Stimulated activated CD8-positive, alpha-beta memory T cell treated with anti-CD3 and anti-CD28 coated beads, Interleukin-7, amount 100 ng/mL, for 24 hours (primary cell): ENCODE data around the gene SCAND1.
A peak's percentile ranks its signal among the peaks of the same experiment; 100 is the strongest.
"Not testable (repeated sequence)": the region's sequence is repeated elsewhere in the genome, so short reads cannot be mapped to it uniquely, and the experiment has no call there.

ENCODE experiments used
- DNase-seq: peaks from one replicate; pipeline ENCODE4 v3.0.0-alpha.2; 2020; ENCODE audit warnings: low read depth

The SCAND1 gene

DNA sequence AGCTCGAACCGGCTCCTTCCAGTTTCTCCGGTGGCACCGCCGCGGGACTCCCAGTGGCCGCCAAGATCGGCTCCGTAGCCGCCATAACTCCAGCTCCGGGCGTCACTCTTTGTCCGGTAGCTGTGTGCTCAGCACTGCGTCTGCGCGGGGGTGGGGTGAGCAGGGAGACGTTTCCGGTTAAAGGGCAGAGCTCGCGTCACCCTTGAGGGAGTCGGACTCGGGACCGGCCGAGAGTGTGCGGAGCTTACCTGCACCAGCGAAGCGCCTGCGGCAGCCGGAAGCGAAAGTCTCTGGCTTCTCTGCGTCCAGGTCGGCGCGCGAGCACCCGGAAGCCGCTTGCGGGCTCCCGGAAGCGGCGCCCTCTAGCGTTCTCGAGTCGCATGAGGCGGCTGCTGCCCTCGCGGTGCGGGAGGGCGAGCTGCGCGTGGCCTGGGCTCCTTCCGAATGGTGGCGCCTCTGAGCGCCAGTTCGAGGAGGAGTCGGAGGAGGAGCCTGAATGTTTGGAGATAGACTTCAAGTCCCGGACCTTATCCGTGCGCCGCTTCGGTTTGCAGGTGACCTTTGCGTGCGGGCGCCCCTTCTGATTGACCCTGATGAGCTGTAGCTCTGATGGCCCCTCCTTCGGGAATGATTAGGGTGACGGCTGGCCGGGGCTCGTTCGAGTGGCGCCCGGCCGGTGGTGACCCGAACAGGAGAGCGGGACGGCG, at the start of gene SCAND1:
TSS of gene SCAND1 (minus strand) at position 303 of the 707 bp plus-strand sequence. CDS start at position 85, 218 bp downstream.
- DNase-seq: peak; percentile 91

GRCh38 chr20:36004045-36004444, 49.7 kb upstream of the SCAND1 start:
- DNase-seq: no peak

DNA sequence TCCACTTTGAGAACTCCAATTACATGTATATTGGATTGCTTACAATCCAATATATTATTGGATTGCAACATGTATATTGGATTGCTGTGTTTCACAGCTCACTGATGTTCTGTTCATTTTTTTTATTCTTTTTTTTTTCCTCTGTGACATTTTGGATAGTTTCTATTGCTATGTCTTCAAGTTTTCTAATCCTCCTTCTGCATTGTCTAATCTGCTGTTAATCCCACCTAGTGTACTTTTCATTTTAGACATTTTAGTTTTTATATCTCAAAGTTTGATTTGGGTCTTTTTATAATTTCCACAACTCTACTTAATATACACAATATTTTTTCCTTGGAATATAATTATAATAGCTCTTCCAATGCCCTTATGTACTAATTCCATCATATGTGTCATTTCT, 48.6 kb upstream of the SCAND1 start:
- DNase-seq: no peak

GRCh38 chr20:36001331-36001730, 47.0 kb upstream of the SCAND1 start:
- DNase-seq: not testable (repeated sequence)

DNA sequence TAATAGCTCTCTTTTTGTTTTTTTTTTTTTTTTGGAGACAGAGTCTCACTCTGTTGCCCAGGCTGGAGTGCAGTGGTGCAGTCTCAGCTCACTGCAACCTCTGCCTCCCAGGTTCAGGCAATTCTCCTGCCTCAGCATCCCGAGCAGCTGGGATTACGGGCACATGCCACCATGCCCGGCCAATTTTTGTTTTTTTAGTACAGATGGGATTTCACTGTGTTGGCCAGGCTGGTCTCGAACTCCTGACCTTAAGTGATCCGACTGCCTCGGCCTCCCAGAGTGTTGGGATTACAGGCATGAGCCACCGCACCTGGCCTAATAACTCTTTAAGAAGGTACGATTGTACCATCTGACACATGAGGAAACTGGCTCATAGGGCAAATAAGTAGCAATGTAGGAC, 42.2 kb upstream of the SCAND1 start:
- not testable (repeated sequence) for DNase-seq

- peak; percentile 70 for DNase-seq
Observed at GRCh38 chr20:35994994-35995453, 40.7 kb upstream of the SCAND1 start.

DNA sequence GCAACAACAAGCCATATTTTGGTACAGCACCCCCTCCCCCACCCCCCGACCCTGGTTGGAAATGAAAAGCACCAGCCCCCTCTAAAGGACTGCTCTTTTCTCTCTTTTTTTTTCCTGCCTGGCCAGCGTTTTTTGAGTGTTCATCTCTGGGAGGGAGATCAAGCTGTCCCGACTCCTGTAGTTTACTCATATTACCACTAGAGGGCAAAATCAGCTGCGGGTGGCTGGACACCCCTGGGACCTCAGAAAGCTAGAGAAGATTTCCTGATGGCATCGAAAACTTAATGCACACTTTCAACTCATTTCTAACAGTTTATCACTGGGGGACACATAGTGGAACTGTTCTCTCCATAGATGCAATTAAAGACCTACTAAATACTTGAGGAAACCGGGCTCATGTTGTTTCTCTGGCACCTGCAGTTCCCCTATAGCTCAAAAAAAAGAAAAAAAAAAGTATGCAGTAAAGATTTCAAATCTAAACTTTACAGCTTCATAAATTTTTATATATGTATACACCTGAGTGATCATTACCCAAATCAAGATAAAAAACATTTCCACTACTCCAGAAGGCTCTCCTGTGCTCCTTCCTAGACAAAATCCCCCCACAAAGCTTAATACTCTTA, 38.5 kb upstream of the SCAND1 start:
- DNase-seq: no peak

DNA sequence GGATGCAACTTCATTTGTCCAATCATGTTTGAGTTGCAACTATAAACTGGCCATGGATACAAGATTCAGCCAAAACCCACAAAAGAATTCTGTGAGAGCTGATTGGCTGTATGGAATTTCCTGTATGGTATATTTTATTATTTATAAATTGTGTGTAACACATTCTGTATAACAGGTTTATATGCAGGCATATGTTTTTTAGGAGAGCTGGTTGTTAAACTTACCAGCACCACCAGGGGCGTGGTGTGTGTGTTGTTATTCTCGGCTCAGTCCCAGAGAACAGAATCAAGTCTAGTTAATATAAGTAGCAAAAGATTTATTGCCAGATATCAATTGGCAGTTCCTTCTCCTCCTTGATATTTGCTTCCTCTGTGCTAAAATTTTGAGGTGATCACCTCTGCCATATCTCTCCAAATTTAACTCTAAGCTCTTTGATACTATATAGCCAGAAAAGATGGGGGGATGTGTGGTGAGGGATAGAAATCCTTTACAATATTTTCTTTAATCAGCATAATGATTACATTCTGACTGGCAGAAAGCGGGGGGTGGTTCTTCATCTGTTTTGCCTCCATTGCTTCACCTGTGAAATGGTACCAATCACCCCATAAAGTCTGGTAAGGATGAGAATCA, 37.0 kb upstream of the SCAND1 start:
- DNase-seq: no peak

GRCh38 chr20:35988910-35989463, 34.7 kb upstream of the SCAND1 start:
- DNase-seq: no peak

DNA sequence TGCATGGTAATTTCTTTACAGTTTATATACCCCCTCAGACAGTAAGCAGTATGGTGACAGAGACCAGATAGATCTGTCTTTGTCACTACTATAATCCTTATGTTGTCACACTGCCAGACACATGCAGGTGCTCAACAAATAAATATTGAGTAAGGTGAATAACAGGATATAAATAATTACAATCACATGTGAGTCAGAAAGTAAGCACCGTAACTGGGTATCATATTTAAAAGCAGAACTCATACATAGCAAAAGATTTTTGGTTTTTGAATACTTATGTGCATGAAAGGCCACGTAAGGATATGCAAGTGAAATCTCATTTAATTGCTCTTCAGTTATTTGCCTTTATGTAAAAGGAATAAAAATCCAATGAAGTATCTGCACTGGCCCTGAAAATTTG, 31.5 kb upstream of the SCAND1 start:
- DNase-seq: no peak

- no peak for DNase-seq
Observed at GRCh38 chr20:35984382-35984781, 30.1 kb upstream of the SCAND1 start.

DNA sequence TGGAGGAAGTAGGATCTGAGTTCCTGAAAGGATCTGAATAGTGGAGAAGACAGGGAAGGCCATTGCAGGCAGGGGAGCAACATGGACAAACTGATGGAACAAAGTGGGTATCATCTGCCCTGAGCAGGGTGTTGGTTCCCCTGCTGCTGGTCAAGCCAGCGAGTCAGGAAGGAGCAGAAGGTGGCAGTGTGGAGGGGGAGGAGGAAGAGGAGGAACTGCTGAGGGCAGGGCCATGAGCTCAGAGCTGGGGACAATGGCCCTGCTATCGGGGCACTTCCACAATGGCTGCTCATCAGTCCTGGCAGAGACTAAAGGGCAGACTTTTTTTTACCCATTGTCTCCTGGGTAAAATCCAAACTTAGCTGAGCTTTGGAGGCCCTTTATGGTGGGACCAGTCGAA, 27.7 kb upstream of the SCAND1 start:
- no peak for DNase-seq

DNA sequence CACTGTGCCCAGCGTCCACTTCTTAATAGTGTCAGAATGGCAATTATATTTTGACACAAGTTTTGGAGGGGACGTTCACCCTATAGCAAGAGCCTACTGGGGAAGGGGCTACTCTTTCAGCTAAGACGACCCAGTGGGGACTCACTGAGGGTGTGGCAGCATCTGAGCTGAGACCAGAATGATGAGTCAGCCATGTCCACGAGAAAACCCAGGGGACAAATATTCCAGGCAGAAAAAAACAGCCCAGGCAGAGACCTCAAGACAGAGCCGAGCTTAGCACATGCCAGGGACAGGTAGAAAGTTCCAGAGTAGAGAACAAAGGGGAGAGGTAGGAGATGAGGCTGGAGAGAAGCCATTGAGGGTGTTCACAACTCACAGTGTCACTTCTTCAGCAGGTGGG, 25.2 kb upstream of the SCAND1 start:
- no peak for DNase-seq

DNA sequence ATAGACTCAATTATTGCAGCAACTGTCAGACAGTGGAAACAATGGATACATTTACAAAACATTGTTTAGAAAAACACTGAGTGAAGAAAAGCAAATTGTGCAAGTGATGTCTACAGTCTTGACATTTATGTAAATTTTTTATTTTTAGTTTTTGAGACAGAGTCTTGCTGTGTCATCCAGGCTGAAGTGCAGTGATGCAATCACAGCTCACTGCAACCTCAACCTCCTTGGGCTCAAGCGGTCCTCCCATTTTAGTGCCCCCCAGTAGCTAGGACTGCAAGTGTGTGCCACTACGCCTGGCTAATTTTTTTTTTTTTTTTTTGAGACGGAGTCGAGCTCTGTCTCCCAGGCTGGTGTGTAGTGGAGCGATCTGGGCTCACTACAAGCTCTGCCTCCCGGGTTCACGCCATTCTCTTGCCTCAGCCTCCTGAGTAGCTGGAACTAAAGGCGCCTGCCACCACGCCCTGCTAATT, 23.8 kb upstream of the SCAND1 start:
- no peak for DNase-seq

GRCh38 chr20:35975576-35976373, 21.5 kb upstream of the SCAND1 start:
- no peak for DNase-seq

GRCh38 chr20:35974256-35974655, 20.0 kb upstream of the SCAND1 start:
- no peak for DNase-seq

- DNase-seq: no peak
Observed at GRCh38 chr20:35972462-35972861, 18.2 kb upstream of the SCAND1 start.

DNA sequence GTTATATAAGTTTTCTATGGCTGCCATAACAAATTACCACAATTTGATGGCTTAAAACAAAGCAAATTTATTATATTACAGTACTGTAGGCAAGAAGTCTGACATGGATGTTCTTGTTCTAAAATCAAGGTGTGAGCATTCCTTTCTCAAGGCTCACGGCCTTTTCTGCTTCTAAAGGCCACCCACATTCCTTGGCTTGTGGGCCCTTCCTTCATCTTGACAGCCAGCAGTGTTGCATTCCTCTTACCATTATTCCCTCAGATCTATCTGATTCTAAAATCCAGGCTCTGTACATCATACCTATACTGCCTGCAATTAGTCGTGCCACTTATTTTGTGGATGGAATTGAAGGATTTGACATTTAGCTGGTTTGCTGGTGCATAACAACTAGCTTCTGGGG, 17.7 kb upstream of the SCAND1 start:
- no peak for DNase-seq

DNA sequence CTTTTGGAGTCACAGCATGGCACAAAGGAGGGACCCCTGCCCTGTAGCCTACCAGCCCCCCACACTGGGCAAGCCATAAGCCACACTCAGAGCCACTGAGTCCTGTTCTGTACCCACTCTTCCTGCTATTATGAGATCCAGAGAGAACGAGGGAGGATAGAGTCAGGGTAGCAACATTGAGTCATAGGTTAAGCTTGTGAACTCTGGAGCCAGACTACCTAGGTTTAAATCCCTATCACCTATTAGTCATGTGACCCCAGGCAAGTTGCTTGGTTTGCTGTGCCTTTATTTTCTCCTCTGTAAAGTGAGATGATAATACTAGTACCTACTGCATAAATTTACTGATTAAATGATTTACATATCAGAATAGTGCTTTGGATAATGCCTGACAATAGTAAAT, 14.6 kb upstream of the SCAND1 start:
- DNase-seq: no peak

- no peak for DNase-seq
Observed at GRCh38 chr20:35967979-35968640, 13.8 kb upstream of the SCAND1 start, which contains the start of gene CNBD2. TSS of gene CNBD2 (plus strand) at chr20:35968590. CDS start at chr20:35968763, 173 bp downstream.

GRCh38 chr20:35963878-35964277, 9.6 kb upstream of the SCAND1 start:
- DNase-seq: no peak
